LoVo (cell line): Measurements from ENCODE around the gene HOXA4.

Experiments
- DNase-seq: peaks from one replicate; pipeline ENCODE4 v3.0.0-alpha.2; 2016; ENCODE audit warnings: low spot score

HOXA4 gene

GRCh38 chr7:27116962-27117886, 13.3 kb downstream of the HOXA4 start:
- DNase-seq = no peak

DNA sequence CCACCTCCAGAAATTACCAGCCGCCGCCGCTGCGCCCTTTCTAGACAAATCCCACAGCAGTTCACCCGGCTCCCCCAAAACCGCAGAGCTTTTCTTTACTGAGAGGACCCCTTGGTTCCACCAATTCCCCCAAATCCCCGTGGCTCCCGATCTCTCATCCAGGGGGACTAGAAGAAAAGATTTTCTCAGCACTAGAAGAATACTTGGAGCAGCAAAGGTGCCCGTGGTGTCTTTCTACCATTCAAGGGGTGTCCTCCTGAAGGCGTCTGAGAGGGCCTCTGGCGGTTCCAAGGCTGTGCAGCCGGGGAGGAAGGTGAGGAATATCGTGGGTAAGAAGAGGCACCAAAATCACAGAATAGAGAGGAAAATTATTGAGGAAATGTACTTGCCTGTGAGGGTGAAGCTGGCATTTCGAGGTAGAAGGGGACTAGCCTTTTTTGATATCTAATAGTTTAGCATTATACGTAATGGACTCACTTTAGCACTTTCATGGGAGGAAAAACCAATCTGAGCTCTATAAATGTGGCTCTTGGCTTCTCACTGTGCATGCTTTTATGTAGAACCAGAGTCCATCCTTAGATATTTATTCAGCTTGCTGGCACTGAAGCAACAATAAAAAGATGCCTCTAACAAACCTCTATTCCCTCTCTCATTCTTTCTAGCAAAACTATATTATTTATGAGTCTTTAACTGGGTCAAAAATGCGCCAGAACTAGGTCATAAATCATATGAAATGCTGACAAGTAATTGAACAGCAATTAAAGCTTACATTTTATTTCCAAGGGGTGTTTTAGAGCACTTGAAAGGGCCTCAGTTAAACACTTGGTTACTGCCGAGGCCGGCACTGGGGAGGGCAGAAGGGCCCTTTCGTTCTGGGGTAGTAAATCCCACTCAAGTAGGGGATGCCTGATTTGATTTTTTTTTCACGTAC, 14.3 kb downstream of the HOXA4 start:
- DNase-seq = no peak

- DNase-seq = peak; percentile 93
Measured at GRCh38 chr7:27115221-27116026, 15.1 kb downstream of the HOXA4 start.

DNA sequence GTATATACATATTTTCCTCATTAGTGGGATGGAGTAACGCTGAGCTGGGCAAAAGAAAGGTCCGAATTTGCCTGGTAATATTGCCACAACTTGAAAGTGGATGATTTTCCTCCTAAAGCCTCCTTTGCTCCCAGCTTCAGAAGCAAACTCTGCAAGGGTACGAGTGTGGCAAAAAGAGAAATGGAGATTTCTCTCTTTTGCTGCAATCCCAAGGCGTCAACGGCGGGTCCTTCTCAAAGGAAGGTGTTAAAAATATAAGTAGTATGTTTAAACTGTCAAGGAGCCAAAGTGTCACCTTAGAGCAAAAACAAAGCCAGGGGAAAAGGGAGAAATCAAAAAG, 15.7 kb downstream of the HOXA4 start:
- no peak for DNase-seq

DNA sequence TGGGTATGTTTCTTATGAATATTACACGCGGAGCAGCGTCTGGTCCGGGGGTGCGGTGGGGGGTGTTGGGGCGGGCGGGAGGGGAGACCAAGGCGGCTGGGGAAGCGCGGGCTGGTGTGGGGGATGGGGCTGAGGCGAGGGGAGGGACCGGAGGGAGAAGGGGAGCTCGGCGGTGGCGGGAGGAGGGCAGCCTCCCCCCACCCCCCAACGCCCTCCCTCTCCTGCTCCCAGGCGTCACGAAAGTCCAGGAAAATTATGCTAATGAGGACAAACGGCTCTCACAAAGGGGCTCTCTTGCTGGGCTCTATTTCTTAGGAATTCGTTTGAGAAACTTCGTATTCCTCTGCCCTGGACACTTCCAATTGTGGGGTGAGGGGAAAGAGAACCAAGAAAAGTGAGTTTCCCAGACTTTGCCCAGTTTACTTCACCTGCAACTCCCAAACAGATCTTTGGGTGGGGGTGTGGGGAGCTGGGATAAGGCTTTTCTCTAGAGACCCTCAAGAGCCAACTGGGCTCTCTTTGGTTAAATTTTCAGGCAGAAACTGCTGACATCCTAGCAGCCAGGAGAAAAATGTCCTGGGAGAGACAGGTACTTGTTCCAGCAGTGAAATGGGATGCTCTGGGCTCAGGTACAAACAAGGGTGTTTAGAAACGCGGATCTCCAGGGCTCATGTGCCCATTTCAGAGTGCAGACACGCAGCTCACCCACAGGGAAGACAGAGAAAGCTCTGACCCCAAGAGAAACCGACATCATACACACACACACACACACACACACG, 16.4 kb downstream of the HOXA4 start:
- no peak for DNase-seq

- DNase-seq = no peak
Measured at GRCh38 chr7:27112955-27113949, 17.3 kb downstream of the HOXA4 start.

- DNase-seq = no peak
Measured at GRCh38 chr7:27112361-27112760, 18.2 kb downstream of the HOXA4 start.

DNA sequence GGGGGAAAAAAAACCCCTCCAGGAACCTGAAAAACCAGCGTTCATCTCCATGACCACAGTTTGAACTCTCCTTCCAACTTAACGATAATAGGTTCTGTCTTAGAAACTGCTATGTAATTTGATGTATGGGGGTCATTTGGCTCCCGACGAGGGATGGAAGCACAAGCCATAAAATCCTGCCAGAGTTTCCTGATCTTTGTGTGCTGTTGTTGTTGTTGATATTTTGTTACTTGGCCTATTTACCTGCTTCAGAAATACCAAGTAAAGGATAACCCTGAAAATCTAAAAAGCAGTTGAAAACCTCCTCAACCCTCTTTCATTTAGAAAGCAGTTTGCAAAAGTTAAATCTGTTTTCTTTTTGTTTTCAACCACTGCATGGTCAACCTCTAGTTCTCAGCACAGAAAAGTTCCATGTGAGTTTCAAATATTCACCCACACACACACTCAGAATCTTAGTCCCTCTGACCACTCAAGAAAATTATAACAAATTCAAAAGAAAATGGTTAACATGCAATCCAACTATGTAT, 18.7 kb downstream of the HOXA4 start:
- DNase-seq = no peak

GRCh38 chr7:27111042-27111750, 19.4 kb downstream of the HOXA4 start:
- no peak for DNase-seq

GRCh38 chr7:27110186-27111031, 20.1 kb downstream of the HOXA4 start:
- peak; percentile 59 for DNase-seq

DNA sequence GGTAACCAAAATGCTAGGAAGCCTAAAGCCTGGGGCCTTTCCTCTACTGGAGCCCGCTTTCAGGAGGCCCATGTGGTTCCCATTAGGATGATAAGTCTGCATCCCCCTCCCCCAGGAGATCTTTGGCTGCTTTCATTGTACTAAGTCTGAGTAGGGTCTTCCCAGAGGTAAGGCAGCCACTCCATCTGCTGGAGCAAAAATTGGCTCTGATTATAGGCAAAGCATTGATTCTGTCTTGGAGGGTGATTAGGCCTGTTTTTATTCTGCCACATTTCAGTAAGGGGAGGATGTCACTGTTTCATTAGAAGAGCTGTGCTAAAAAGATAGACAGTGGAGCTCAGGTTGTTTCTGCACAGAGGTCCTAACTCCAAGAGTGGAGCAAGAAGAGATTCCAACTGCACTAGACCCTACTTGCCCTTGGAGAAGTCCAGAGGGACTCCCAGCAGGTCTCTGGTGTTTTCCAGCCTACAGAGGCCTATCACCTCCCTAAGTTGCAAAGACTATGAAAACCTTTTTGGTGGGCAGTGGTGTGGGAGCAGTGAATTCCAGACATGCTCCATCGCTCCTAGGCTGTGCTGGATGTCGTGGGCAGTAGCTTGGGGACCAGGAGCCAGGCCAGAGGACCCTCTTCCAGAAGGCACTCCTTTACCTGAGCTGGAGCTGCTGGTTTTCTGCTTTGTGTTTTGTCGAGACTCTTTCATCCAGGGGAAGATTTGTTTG, 20.9 kb downstream of the HOXA4 start:
- no peak for DNase-seq

- DNase-seq = no peak
Measured at GRCh38 chr7:27108390-27109127, 22.0 kb downstream of the HOXA4 start.

DNA sequence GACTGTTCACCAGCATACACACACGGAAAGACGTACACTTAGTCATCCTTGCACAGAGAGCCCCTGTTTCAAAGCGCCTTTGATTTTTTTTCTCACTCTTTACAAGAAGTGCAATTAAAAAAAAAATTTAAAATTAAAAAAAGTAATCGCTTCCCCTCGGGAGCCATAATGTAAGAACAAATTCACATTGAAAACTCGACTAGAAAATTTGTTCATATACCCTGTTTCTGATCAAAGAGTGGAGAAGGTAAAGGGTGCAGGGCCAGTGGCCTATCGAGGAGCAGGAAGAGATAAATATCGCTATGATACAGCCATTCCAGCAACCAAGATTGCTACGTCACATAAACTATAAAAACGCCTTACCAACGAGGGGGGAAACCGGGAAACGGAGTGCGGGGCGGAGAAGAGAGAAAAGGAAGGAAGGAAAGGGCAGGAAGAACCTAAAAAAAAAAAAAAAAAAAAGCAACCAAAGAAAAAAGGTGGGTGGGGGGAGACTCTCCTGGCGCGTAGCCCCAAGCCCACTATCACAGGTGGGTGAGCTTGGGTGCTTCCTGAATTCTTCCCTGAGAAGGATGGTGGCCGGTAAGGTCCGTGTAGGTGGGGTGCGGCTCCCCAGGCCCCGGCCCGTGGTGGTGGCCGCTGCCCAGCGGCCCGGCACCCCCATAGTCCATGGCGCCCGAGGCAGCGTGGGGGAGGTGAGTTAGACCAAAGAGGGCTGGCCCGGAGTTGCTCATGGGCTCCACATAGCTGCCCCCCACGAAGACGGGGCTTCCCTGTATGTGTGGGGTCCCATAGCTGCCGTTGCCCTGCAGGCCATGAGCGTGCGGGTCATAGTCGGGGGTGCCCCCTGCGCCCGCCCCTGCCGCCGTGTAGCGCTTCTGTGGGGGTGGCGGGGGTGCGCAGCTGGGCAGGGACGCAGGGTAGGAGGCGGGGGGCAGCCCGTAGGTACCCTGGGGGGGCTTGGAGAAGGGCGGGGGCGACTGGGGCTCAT, 22.9 kb downstream of the HOXA4 start:
- DNase-seq = no peak

- no peak for DNase-seq
Measured at GRCh38 chr7:27106901-27107240, 23.7 kb downstream of the HOXA4 start.

- no peak for DNase-seq
Measured at GRCh38 chr7:27106181-27106900, 24.2 kb downstream of the HOXA4 start.
